SKM-1 treated with dmso at 0.1 percent for 144 hours (cell line): ENCODE measurements around the gene SEC61A1.

Experiments
- DNase-seq: peaks from one replicate; lab custom pipeline; 2025; ENCODE audit not compliant: unreplicated experiment; lab: John Stamatoyannopoulos, UW

SEC61A1 gene

GRCh38 chr3:128111147-128111546, 58.9 kb downstream of the SEC61A1 start:
- DNase-seq, result no peak

DNA sequence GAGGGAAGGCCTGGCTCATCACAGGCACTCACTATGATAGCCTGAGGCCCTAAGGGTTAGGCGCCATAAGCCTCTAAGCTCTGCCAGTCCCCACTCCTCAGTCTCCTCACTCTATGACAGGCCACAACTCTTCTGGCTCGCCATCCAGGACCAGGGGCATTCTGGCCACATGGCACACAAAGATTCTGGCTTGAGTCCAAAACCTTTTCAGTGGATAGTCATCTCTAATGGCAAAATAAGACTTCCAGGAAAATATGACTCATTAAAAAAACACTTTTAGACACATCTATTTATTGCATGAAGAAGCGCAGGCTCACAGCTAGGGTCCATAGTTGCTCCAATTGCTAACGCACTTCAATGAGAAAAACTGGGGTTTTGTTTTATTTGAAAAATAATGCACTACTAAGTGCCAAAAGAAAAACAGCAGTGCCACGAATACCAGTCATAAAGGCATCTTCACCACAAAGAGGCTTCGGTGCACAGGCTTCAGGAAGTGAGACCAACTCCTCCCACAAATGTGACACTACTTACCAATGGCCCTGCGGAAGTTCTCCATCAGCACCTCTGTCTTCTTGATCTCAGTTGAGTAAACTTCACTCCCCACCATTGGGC, 60.2 kb downstream of the SEC61A1 start:
- no peak for DNase-seq

DNA sequence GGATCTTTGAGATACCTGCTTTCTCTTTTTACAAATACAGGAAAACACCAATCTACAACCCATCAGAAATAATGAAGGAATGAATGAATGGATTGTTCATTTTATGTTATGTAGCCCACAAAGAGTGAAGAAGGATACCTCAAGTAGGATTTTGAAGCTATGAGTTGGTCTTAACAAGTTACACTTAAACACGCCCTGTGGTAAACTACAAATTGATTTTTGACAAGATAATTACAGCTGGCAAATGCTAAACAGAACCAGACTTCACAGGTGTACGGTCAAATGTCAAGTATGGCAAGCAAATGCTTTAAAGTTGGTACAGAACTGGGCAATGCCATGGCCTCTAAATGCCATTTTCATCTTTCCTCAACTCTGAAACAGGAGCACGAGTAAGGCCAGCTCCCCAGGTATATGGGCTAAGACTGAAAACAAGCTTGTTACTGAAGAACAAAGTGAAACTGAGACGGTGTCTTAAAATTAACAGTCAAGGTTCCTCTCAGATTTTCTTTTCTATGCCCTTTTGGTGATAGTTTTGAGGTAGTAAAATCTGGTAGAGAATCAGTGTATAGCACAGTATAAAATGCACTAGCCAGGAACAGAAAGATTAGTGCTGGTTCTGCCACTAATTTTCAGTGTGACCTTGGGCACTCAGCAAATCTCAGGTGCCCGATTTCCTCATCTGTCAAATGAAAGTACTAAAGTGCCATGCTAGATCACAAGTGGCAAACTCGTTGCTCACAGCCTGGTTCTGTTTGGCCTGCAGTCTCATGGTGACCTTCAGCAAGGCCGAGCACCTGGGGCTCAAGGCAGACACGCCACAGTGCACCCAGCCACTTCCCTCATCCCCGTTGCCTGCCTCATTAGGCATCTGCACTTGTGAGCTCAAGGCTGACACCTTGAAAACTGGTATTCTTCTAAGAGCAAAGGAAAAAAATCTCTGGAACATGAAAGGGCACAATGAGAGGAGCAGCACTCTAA, 61.9 kb downstream of the SEC61A1 start:
- DNase-seq, result no peak
